ENCODE results near the gene FHDC1. TPM values are rescaled to one million over a fixed set of nuclear protein-coding genes. Genes with fewer than 3 reads are reported as not detected.

FHDC1 gene
- total and polyA plus RNA-seq, 7 experiments from 2014 or later, result 0.04 to 0.19 (median 0.10) TPM; not detected in 1

DNA sequence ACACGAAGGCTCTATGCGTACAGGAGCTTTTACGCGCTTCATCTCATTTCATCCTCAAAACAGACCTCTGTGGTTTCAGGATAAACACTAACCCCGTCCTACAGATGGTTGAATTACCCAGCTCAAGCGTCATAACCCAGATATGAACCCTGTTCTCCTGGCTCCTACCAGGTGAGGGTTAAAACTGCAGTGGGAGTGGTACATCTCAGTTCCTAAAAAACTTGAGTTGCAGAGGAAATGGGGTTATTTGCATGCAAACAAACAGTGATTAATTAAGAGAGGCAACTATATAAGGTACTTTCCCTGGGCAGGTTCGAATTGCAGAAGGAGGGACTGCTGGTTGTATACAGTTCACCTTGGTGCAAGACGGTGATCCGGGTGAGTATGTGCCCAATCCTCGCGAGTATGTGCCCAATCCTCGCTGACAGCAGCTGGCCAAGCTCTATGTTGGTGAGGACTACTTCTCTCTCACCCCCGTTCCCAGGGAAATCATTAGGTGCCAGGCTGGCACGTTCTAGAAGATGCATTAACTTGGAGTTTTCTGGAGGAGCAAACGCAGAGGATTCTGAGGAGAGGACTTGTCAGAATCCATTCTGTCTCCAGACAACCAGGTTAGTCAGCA is 72.6 kb downstream of the FHDC1 start:
- POLR2A ChIA-PET, result no interaction called here
- ATAC-seq, result no peak

DNA sequence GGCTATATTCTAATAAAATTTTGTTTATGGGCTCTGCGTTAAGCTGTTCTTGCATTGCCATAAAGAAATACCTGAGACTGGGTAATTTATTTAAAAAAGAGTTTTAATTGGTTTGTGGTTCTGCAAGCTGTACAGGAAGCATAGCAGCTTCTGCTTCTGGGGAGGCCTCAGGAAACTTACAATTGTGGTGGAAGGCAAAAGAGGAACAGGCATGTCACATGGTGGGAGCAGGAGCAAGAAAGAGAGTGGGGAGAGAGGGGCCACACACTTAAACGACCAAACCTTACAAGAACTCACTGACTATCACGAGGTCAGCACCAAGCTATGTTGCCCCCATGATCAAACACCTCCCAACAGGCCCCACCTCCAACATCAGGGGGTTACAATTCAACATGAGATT is 74.0 kb downstream of the FHDC1 start:
- Histone ChIP-seq H3K9me3 (ENCODE audit: control insufficient read depth in 2 of 3, low read length in 3 of 3) (no peaks in the 10 kb centered on the region), H3K36me3 (ENCODE audit: control insufficient read depth in 2 of 3, insufficient read depth in 3 of 3, low read length in 3 of 3) (no peaks in the 10 kb centered on the region), H3K27me3 (ENCODE audit: control insufficient read depth in 2 of 2, insufficient read depth in 2 of 2, low read length in 2 of 2) (no peaks in the 10 kb centered on the region), H3K4me3 (ENCODE audit: low read length) (no peak overlapping the region), H3K27ac (ENCODE audit: low read depth, low read length) (no peak overlapping the region), H3K4me1 (ENCODE audit: control insufficient read depth in 2 of 2, insufficient read depth in 2 of 2, low read length in 2 of 2) (no peaks in the 10 kb centered on the region)
- Mint-ChIP-seq H3K27me3 (no peaks in the 10 kb centered on the region), H3K9me3 (peaks cover 0 to 9% (median 3%) of the 10 kb centered on the region in 11 donors), H3K4me1 (peaks cover 0 to 2% (median 0%) of the 10 kb centered on the region in 7 donors), H3K36me3 (peaks cover 0 to 7% (median 0%) of the 10 kb centered on the region in 5 donors), H3K27ac (no peak overlapping the region), H3K4me3 (no peak overlapping the region)
- ChIA-PET POLR2A (no interaction called here), CTCF (no interaction called here)
- intact Hi-C loops (cut with micrococcal nuclease), result no loop called here
- ATAC-seq (no peak), DNase-seq (no peak)

More for the DNA sequence above, 72.6 kb downstream of the FHDC1 start:
- H3K27me3 ChIP-seq (ENCODE audit: control insufficient read depth in 2 of 2, insufficient read depth in 2 of 2, low read length in 2 of 2), result no peaks in the 10 kb centered on the region
- Mint-ChIP-seq H3K4me3 (no peak overlapping the region), H3K9me3 (peaks cover 0 to 9% (median 3%) of the 10 kb centered on the region in 11 donors), H3K36me3 (peaks cover 0 to 7% (median 0%) of the 10 kb centered on the region in 5 donors), H3K27ac (no peak overlapping the region), H3K4me1 (peaks cover 0 to 4% (median 0%) of the 10 kb centered on the region in 7 donors), H3K27me3 (peaks cover 0 to 2% (median 0%) of the 10 kb centered on the region in 5 donors)
- H3K9me3 ChIP-seq (ENCODE audit: control insufficient read depth in 2 of 3, low read length in 3 of 3), result no peaks in the 10 kb centered on the region
- H3K4me1 ChIP-seq (ENCODE audit: control insufficient read depth in 2 of 2, insufficient read depth in 2 of 2, low read length in 2 of 2), result no peaks in the 10 kb centered on the region
- H3K36me3 ChIP-seq (ENCODE audit: control insufficient read depth in 2 of 3, insufficient read depth in 3 of 3, low read length in 3 of 3), result no peaks in the 10 kb centered on the region
- H3K27ac ChIP-seq (ENCODE audit: low read depth, low read length), result no peak overlapping the region
- CTCF ChIA-PET, result no interaction called here
- intact Hi-C loops (cut with micrococcal nuclease), result no loop called here
- no peak overlapping the region for H3K4me3 ChIP-seq (ENCODE audit: low read length)
- DNase-seq, result no peak

DNA sequence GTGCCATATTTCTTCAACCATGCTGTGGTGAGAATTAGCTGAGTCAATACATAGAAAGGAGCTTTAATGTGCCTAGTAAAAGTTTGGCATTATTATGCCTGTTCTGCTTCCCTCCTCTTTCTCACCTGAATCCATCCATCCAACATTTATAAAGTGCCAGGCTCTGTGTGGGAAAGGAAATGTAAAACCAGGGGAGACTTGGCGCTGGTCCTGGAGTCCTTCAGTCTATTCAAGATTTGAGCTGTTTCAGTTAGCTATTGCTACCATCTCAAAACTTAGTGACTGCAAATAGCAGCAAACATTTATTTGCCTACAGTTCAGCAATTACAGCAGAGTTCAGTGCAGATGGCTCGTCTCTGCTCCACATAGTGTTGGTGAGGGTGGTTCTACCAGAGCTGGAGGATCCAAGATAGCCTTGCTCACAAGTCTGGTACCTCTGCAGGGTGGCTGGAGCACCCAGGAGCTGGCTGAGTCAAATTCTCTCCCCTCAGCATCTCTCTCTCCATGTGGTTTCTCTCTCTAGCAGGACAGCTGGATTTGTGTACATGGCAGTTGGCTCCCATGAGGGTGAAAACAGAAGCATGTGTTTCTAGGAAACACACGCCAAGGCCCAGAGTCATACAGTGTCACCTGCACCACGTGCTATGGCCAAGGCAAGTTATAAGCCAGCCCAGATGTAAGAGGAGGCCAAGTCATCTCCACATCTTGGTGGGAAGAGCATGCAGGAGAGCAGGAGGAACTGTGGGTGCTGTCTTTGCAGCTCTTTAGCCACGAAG is 77.3 kb downstream of the FHDC1 start:
- no peak overlapping the region for H3K27ac ChIP-seq (ENCODE audit: low read depth, low read length)
- H3K27me3 Mint-ChIP-seq, result peaks cover 0 to 4% (median 0%) of the 10 kb centered on the region in 5 donors
- H3K27ac Mint-ChIP-seq, result no peak overlapping the region
- POLR2A ChIA-PET, result no interaction called here
- no peak overlapping the region for H3K4me3 Mint-ChIP-seq
- H3K9me3 ChIP-seq (ENCODE audit: control insufficient read depth in 2 of 3, low read length in 3 of 3), result no peaks in the 10 kb centered on the region
- H3K4me1 ChIP-seq (ENCODE audit: control insufficient read depth in 2 of 2, insufficient read depth in 2 of 2, low read length in 2 of 2), result no peaks in the 10 kb centered on the region
- peaks cover 0 to 3% (median 0%) of the 10 kb centered on the region in 7 donors for H3K4me1 Mint-ChIP-seq
- H3K36me3 ChIP-seq (ENCODE audit: control insufficient read depth in 2 of 3, insufficient read depth in 3 of 3, low read length in 3 of 3), result no peaks in the 10 kb centered on the region
- CTCF ChIA-PET, result no interaction called here
- H3K9me3 Mint-ChIP-seq, result peaks cover 0 to 9% (median 5%) of the 10 kb centered on the region in 11 donors
- peaks cover 0 to 7% (median 0%) of the 10 kb centered on the region in 5 donors for H3K36me3 Mint-ChIP-seq
- ATAC-seq (no peak), DNase-seq (no peak)
- H3K27me3 ChIP-seq (ENCODE audit: control insufficient read depth in 2 of 2, insufficient read depth in 2 of 2, low read length in 2 of 2), result no peaks in the 10 kb centered on the region
- intact Hi-C loops (cut with micrococcal nuclease), result no loop called here
- H3K4me3 ChIP-seq (ENCODE audit: low read length), result no peak overlapping the region

DNA sequence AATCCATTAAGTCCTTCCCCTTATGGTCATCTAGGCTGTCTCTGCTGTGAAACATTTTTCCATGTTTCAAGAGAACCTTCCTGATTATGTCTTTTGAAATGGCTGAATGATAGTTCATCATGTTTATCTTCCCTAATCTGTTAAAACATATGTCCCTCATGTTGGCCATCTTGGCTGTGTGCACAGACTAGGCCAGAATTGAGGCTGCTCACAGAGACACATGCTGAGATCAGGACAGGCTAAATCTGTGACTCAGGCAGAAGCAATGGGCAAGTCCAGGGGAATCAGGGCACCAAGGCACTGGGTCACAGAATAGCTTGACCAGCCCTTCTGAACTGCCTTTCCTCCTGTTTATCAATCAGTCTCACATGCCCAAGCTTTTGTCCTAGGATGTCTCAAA is 78.3 kb downstream of the FHDC1 start:
- Histone ChIP-seq H3K27ac (ENCODE audit: low read depth, low read length) (no peak overlapping the region), H3K36me3 (ENCODE audit: control insufficient read depth in 2 of 3, insufficient read depth in 3 of 3, low read length in 3 of 3) (no peaks in the 10 kb centered on the region), H3K9me3 (ENCODE audit: control insufficient read depth in 2 of 3, low read length in 3 of 3) (no peaks in the 10 kb centered on the region), H3K4me1 (ENCODE audit: control insufficient read depth in 2 of 2, insufficient read depth in 2 of 2, low read length in 2 of 2) (no peaks in the 10 kb centered on the region), H3K27me3 (ENCODE audit: control insufficient read depth in 2 of 2, insufficient read depth in 2 of 2, low read length in 2 of 2) (no peaks in the 10 kb centered on the region), H3K4me3 (ENCODE audit: low read length) (no peak overlapping the region)
- peaks cover 0 to 7% (median 0%) of the 10 kb centered on the region in 5 donors for H3K36me3 Mint-ChIP-seq
- no peak overlapping the region for H3K27ac Mint-ChIP-seq
- no peak for ATAC-seq
- intact Hi-C loops (cut with micrococcal nuclease), result no loop called here
- peaks cover 0 to 4% (median 0%) of the 10 kb centered on the region in 5 donors for H3K27me3 Mint-ChIP-seq
- peaks cover 0 to 2% (median 0%) of the 10 kb centered on the region in 7 donors for H3K4me1 Mint-ChIP-seq
- H3K9me3 Mint-ChIP-seq, result peaks cover 0 to 9% (median 5%) of the 10 kb centered on the region in 11 donors
- DNase-seq, result no peak
- ChIA-PET POLR2A (no interaction called here), CTCF (no interaction called here)
- H3K4me3 Mint-ChIP-seq, result no peak overlapping the region

DNA sequence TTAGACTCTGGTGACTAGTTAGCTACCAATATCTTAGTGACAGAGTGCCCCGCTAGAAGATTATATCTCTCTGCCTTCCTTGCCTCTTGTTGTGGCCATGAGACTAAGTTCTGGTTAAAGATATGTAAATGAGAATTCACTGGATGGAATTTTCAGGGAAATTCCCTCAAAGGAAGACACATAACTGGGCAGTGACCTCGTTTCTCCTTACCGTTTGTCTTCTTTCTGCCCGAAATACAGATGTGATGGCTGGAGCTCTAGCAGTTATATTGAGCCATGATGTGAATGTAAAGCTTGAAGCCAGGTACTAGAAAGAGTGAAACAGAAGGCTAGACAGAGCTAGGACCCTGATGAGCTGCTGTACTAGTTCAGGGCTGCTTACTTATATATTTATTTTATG is 80.5 kb downstream of the FHDC1 start:
- H3K4me3 ChIP-seq (ENCODE audit: low read length), result no peak overlapping the region
- H3K27me3 Mint-ChIP-seq, result peaks cover 0 to 9% (median 0%) of the 10 kb centered on the region in 5 donors
- ATAC-seq, result no peak
- H3K4me3 Mint-ChIP-seq, result no peak overlapping the region
- H3K9me3 ChIP-seq (ENCODE audit: control insufficient read depth in 2 of 3, low read length in 3 of 3), result no peaks in the 10 kb centered on the region
- intact Hi-C loops (cut with micrococcal nuclease), result no loop called here
- no peak overlapping the region for H3K27ac Mint-ChIP-seq
- POLR2A ChIA-PET, result no interaction called here
- no peaks in the 10 kb centered on the region for H3K36me3 ChIP-seq (ENCODE audit: control insufficient read depth in 2 of 3, insufficient read depth in 3 of 3, low read length in 3 of 3)
- H3K27me3 ChIP-seq (ENCODE audit: control insufficient read depth in 2 of 2, insufficient read depth in 2 of 2, low read length in 2 of 2), result no peaks in the 10 kb centered on the region
- H3K9me3 Mint-ChIP-seq, result peaks cover 0 to 7% (median 3%) of the 10 kb centered on the region in 11 donors
- CTCF ChIA-PET, result no interaction called here
- no peaks in the 10 kb centered on the region for H3K4me1 ChIP-seq (ENCODE audit: control insufficient read depth in 2 of 2, insufficient read depth in 2 of 2, low read length in 2 of 2)
- no peak overlapping the region for H3K27ac ChIP-seq (ENCODE audit: low read depth, low read length)
- no peak for DNase-seq
- H3K4me1 Mint-ChIP-seq, result peaks cover 0 to 2% (median 0%) of the 10 kb centered on the region in 7 donors
- H3K36me3 Mint-ChIP-seq, result peaks cover 0 to 6% (median 0%) of the 10 kb centered on the region in 5 donors

DNA sequence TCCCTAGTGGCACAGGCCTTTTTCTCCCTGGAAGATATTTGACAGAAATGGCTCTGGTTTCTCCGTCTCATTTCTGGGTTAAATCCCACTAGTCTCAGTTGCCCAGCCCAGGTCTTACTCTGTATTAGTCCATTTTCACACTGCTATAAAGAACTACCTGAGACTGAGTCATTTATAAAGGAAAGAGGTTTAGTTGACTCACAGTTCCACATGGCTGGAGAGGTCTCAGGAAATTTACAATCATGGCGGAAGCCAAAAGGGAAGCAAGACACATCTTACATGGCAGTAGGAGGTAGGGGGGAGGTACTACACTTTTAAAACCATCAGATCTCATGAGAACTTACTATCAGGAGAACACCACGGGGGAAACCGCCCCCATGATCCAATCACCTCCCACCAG is 81.9 kb downstream of the FHDC1 start:
- H3K9me3 Mint-ChIP-seq, result peaks cover 0 to 2% (median 0%) of the 10 kb centered on the region in 11 donors
- Histone ChIP-seq H3K27me3 (ENCODE audit: control insufficient read depth in 2 of 2, insufficient read depth in 2 of 2, low read length in 2 of 2) (no peaks in the 10 kb centered on the region), H3K27ac (ENCODE audit: low read depth, low read length) (no peak overlapping the region), H3K36me3 (ENCODE audit: control insufficient read depth in 2 of 3, insufficient read depth in 3 of 3, low read length in 3 of 3) (no peaks in the 10 kb centered on the region), H3K4me3 (ENCODE audit: low read length) (no peak overlapping the region), H3K4me1 (ENCODE audit: control insufficient read depth in 2 of 2, insufficient read depth in 2 of 2, low read length in 2 of 2) (no peaks in the 10 kb centered on the region), H3K9me3 (ENCODE audit: control insufficient read depth in 2 of 3, low read length in 3 of 3) (no peaks in the 10 kb centered on the region)
- peaks cover 0 to 9% (median 0%) of the 10 kb centered on the region in 5 donors for H3K27me3 Mint-ChIP-seq
- H3K4me3 Mint-ChIP-seq, result no peak overlapping the region
- no peaks in the 10 kb centered on the region for H3K36me3 Mint-ChIP-seq
- H3K27ac Mint-ChIP-seq, result no peak overlapping the region
- ATAC-seq (no peak), DNase-seq (no peak)
- H3K4me1 Mint-ChIP-seq, result peaks cover 0 to 2% (median 0%) of the 10 kb centered on the region in 7 donors
- CTCF ChIA-PET, result no interaction called here
- POLR2A ChIA-PET, result no interaction called here
- intact Hi-C loops (cut with micrococcal nuclease), result no loop called here
